Measurements from ENCODE around the gene CAMK4.

DNA sequence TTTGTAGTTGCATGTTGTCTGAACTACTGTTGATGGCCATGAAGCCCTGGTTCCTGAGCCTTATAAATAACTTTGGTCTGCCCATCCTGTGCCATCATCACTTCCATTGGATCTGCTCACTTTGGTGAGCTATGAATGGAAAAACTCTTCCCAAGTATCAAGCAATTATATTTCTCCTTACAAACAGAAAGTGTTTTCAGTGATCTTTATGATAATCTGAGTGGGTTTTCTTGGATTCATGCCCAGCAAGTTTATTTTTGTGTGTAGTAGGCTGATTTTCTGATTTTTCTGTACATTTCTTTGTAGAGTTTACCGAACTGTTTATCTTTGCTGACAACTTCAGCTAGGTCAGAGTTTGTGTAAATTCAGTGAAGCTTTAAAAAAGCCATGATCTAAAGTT, 31.0 kb downstream of the CAMK4 start:
- TF ChIP-seq POLR2AphosphoS5 (IDR thresholded peaks at IDR 0.05; ENCODE audit: low read depth, low read length) = no peak
- TF ChIP-seq POLR2A (IDR thresholded peaks at IDR 0.05; ENCODE audit: low read depth, low read length) = no peak
- TF ChIP-seq TAF1 (IDR thresholded peaks at IDR 0.05; ENCODE audit: borderline replicate concordance, low read depth, low read length) = no peak
